MCF 10A (cell line): ENCODE results near the gene ZNF407. TPM values are rescaled to one million over a fixed set of nuclear protein-coding genes. Genes with fewer than 3 reads are reported as not detected.

Experiments
- BruUV-seq: library from RNA; stranded (reverse); fragments of 400-500 nt; replicated peaks from 2 replicates; lab custom pipeline; 2021; lab: Mats Ljungman, UMichigan
- CTCF ChIA-PET: fragments of 300-600 bp; sonication (Branson Sonifier 250); formaldehyde crosslinking; extraction: SDS; loops from one replicate; lab custom pipeline; 2021; ENCODE audit warnings: antibody characterized with exemption, inconsistent platforms; lab: Yijun Ruan, JAX
- POLR2A ChIA-PET: fragments of 300-600, 350-650 bp; sonication (Branson Sonifier 250); formaldehyde crosslinking; extraction: SDS; loops from one replicate; lab custom pipeline; 2020; ENCODE audit warnings: antibody characterized with exemption, inconsistent platforms; lab: Yijun Ruan, JAX
- DNase-seq: peaks from one replicate; pipeline ENCODE4 v3.0.0-alpha.2; 2018; ENCODE audit not compliant: unreplicated experiment
- H3K27ac Mint-ChIP-seq: one replicate; pipeline ENCODE4 v1.8.0; 2022; ENCODE audit warnings: mild to moderate bottlenecking, low read depth, mixed read lengths; ENCODE audit not compliant: unreplicated experiment
- H3K27me3 Mint-ChIP-seq: one replicate; pipeline ENCODE4 v1.8.0; 2022; ENCODE audit warnings: mixed read lengths; ENCODE audit not compliant: insufficient read depth, unreplicated experiment
- H3K36me3 Mint-ChIP-seq: one replicate; pipeline ENCODE4 v1.8.0; 2022; ENCODE audit warnings: mild to moderate bottlenecking, moderate library complexity, mixed read lengths; ENCODE audit not compliant: insufficient read depth, unreplicated experiment
- H3K4me1 Mint-ChIP-seq: one replicate; pipeline ENCODE4 v1.8.0; 2022; ENCODE audit warnings: mixed read lengths; ENCODE audit not compliant: insufficient read depth, unreplicated experiment
- H3K4me3 Mint-ChIP-seq: one replicate; pipeline ENCODE4 v1.8.0; 2022; ENCODE audit warnings: mild to moderate bottlenecking, moderate library complexity, mixed read lengths; ENCODE audit not compliant: unreplicated experiment
- H3K9me3 Mint-ChIP-seq: one replicate; pipeline ENCODE4 v1.8.0; 2022; ENCODE audit warnings: mixed read lengths; ENCODE audit not compliant: unreplicated experiment
- CTCF ChIP-seq: fragments of 200-600 bp; IDR thresholded peaks from one replicate; pipeline ENCODE4 v1.8.0; 2022; ENCODE audit warnings: antibody characterized with exemption, mild to moderate bottlenecking; ENCODE audit not compliant: unreplicated experiment
- intact Hi-C: fragments of 100-400 bp; cut with micrococcal nuclease; formaldehyde crosslinking; loops from 2 replicates; pipeline ENCODE4 v1.14.1; 2022
- total RNA-seq: library from RNA; stranded (reverse); gene quantifications from 2 replicates; pipeline ENCODE4 v1.2.3, GENCODE V29; 2022

The ZNF407 gene
- total RNA-seq, 1 experiment from 2014 or later = 9.5 TPM

DNA sequence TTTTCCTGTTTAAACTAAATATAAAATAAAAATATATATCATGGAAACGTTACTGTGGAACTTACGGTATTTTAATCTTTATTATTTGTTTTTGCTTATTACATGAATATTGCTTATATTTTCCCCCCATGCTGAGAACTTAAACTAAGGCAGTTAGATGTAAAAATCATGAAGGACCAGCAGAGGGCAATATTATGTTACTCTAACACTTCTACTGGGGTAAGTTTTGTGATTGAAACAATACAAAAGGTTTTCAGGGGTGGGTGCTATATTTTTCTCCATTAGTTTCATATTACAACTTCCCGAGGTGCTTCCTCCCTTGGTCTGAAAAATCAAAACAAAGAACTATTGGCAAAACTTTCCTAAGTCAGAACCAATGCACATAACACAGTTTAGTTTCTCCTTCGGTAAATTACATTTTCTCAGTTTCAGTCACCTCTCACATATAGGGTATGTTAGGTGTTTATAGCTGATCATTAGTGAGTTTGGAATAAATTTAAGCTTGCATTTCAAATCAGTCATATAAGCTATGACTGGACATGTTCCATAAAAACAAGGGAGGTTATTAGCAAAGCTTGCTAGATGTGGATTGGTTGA lies 54.8 kb downstream of the ZNF407 start:
- Mint-ChIP-seq H3K9me3 (no peaks in the 10 kb centered on the region), H3K27me3 (no peaks in the 10 kb centered on the region), H3K4me3 (no peak overlapping the region), H3K27ac (no peak overlapping the region), H3K36me3 (no peaks in the 10 kb centered on the region), H3K4me1 (no peaks in the 10 kb centered on the region)
- intact Hi-C loops = loop anchor here (1.0 to 10.0 kb wide), 7 partner anchors 312 to 1697 kb away; no protein-coding TSS in a partner anchor
- BruUV-seq = no TSS peak
- DNase-seq = peak; percentile 54
- peak; percentile 38 for TF ChIP-seq CTCF
- POLR2A ChIA-PET = interaction anchor here (0.6 kb wide), 2 partner anchors 25 to 568 kb away, joined by 3 read pairs; no protein-coding TSS in a partner anchor
- CTCF ChIA-PET = interaction anchor here (0.5 to 3.4 kb wide), 14 partner anchors 12 to 1721 kb away, joined by 3 to 29 read pairs (median 3); no protein-coding TSS in a partner anchor

DNA sequence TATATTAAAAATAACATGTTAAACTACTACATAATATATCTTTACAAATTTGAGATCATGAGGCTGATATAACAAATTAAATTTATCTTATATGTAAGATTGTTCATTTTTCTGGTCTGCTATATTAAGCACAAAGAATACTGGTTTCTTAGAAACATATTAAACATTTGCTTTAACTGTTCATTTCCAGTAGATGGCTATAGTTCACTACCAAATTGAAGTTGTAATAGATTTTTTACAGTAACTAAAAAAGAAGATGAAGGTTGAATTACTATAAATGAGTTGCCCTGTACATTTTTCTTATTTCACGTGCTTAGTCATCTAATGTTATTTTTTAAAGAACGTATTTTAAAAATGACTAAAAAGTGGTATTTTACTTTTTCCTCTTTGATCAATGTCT lies 57.0 kb downstream of the ZNF407 start:
- H3K9me3 Mint-ChIP-seq = no peaks in the 10 kb centered on the region
- H3K27ac Mint-ChIP-seq = no peak overlapping the region
- peak; percentile 32 for TF ChIP-seq CTCF
- H3K4me1 Mint-ChIP-seq = no peaks in the 10 kb centered on the region
- no peaks in the 10 kb centered on the region for H3K27me3 Mint-ChIP-seq
- no TSS peak for BruUV-seq
- POLR2A ChIA-PET = no interaction called here
- no peaks in the 10 kb centered on the region for H3K36me3 Mint-ChIP-seq
- H3K4me3 Mint-ChIP-seq = no peak overlapping the region
- intact Hi-C loops = loop anchor here (1.0 to 10.0 kb wide), 5 partner anchors 242 to 1603 kb away; no protein-coding TSS in a partner anchor
- DNase-seq = peak; percentile 24
- CTCF ChIA-PET = interaction anchor here (0.6 to 3.4 kb wide), 5 partner anchors 20 to 930 kb away, joined by 3 to 29 read pairs (median 4); no protein-coding TSS in a partner anchor

DNA sequence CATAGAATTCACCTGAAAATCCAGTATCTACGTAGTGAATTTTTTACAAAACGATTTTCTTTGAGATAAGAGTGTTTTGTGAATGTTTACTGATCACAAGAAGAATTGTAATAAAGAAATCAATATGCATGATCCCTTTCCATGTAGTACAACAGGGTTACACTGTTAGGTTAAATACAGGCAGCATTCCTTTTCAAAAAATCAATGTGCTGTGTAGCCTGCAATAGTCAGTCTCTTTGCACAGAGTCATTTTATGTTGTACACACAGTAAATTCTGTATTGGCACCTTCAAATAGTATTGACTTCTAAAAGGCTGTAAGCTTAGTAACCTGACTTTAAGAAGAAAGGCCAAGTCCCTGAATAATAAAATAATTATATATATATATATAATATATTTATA lies 63.3 kb downstream of the ZNF407 start:
- intact Hi-C loops = no loop called here
- TF ChIP-seq CTCF = no peak
- Mint-ChIP-seq H3K4me1 (no peaks in the 10 kb centered on the region), H3K27ac (no peak overlapping the region), H3K4me3 (no peak overlapping the region), H3K27me3 (no peaks in the 10 kb centered on the region), H3K9me3 (no peaks in the 10 kb centered on the region), H3K36me3 (no peaks in the 10 kb centered on the region)
- DNase-seq = no peak
- ChIA-PET POLR2A (interaction anchor here (0.7 kb wide), 1 partner anchor 1904 kb away, joined by 3 read pairs; no protein-coding TSS in a partner anchor), CTCF (interaction anchor here (0.7 kb wide), 1 partner anchor 728 kb away, joined by 3 read pairs; no protein-coding TSS in a partner anchor)
- no TSS peak for BruUV-seq

- ChIA-PET CTCF (no interaction called here), POLR2A (interaction anchor here (0.7 kb wide), 1 partner anchor 1904 kb away, joined by 3 read pairs; no protein-coding TSS in a partner anchor)
- H3K4me3 Mint-ChIP-seq = no peak overlapping the region
- H3K4me1 Mint-ChIP-seq = no peaks in the 10 kb centered on the region
- no peaks in the 10 kb centered on the region for H3K9me3 Mint-ChIP-seq
- BruUV-seq = no TSS peak
- no peak for DNase-seq
- intact Hi-C loops = no loop called here
- no peaks in the 10 kb centered on the region for H3K27me3 Mint-ChIP-seq
- TF ChIP-seq CTCF = no peak
- H3K36me3 Mint-ChIP-seq = no peaks in the 10 kb centered on the region
- no peak overlapping the region for H3K27ac Mint-ChIP-seq
Observed at GRCh38 chr18:74661691-74662090, 64.0 kb downstream of the ZNF407 start.
